Ishikawa (cell line): ENCODE results near the gene CPXM1.

Experiments used
- RAD21 ChIP-seq: IDR thresholded peaks from 2 replicates; pipeline ENCODE4 v1.6.1; 2012; ENCODE audit warnings: low read depth
- REST ChIP-seq: IDR thresholded peaks from 2 replicates; pipeline ENCODE4 v1.6.1; 2012; ENCODE audit warnings: low read depth, mild to moderate bottlenecking
- TAF1 ChIP-seq: IDR thresholded peaks from 2 replicates; pipeline ENCODE4 v1.6.1; 2012; ENCODE audit warnings: low read depth, mild to moderate bottlenecking
- TCF12 ChIP-seq: IDR thresholded peaks from 2 replicates; pipeline ENCODE4 v1.6.1; 2012; ENCODE audit warnings: low read depth

DNA sequence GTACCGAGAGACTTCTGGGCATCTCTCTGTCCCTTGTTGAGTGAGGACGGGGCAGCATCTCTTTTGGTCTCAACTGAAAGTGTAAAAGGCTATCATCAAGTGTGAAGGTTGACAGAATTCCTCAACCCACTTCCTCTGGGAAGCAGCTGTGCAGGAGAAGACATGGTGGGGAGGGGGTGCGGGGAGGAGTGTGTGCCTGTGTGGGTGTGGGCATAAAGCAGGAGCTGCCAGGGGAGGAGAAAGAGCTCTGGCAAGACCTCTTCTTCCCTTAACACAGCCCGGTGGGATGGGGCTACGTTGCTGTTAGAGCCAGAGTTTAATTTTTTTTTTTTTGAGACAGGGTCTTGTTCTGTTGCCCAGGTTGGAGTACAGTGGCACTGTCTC lies 31.8 kb downstream of the CPXM1 start:
- TF ChIP-seq RAD21 (no peak), TCF12 (no peak), REST (no peak), TAF1 (no peak)
